ENCODE measurements around the gene CD36.

Gene CD36

DNA sequence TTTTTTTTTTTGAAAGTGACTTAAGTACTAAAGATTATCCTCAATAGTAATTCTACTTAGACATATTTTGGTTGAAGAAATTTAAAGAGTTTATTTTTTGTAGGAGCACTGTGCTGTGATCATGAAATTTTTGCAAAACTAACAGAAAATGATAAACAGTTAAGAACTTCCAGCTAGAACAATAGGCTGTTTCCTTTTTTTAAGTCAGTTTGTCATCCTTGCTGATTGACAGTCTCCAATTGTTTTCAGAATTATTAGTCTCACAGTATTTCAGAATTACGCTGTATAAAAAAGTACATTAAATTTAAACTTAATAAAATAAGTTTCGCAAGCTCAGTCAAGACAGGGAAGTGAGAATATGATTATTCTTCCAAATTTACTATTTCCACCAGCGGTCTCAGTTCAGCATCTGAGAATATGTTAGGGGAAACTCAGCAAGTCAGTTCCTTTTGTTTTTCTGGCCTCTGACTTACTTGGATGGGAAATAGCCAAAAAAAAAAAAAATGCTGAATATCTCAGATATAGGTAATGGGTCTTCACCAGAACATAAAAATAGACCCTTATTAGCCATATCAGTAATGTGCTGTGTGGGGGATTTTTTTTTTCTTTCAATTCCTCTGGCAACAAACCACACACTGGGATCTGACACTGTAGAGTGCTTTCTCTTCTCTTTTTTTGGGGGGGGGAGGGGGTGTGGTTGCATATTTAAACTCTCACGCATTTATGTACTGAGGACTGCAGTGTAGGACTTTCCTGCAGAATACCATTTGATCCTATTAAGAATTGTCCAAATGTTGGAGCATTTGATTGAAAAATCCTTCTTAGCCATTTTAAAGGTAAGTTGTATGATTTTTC lies at the start of gene CD36:
Gene CD36 (plus strand): TSS at position 732 of the 855 bp plus-strand sequence. CDS start 8,099 bp downstream, outside the sequence.
- DNase-seq, result peak; percentile 88 to 91 (median 89)

DNA sequence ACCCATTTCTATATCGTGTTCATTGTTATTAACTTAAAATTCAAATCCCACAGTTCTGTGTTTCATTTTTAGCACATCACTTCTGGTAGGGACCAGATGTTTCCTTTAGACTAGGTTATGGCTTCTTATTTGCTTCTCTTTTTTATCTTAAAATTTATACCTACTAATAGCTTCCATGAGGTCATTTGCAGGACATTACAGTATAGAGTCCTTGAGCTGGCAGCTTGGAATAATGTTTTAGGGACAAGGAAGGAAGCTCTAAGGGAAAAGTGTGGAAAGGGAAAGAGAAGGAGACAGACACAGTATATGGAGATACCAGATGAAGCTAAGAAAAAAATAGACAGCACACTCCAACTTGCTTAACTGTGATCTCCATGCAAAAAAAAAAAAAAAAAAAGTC lies 48.8 kb upstream of the CD36 start:
- peak in 1 of 3 donors; percentile 16 for DNase-seq

DNA sequence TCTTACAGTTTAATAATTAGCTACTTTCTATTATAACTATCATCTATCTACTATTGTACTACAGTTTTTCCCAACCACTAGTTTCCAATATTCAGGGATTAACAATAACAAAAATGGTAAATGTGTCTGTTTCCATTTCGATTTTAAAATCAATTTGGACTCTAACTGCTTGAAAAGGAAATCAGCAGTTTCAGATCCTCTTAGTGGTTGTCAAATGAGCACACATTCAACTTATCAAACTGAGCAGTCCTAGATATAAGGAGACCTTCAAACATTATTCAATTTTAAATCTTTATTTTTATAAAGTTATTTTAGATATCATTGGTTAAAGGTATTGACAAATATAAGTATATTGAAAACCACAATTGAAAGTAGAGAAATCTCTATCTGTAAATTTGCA lies 46.8 kb upstream of the CD36 start:
- DNase-seq, result peak; percentile 9 to 47 (median 39)

DNA sequence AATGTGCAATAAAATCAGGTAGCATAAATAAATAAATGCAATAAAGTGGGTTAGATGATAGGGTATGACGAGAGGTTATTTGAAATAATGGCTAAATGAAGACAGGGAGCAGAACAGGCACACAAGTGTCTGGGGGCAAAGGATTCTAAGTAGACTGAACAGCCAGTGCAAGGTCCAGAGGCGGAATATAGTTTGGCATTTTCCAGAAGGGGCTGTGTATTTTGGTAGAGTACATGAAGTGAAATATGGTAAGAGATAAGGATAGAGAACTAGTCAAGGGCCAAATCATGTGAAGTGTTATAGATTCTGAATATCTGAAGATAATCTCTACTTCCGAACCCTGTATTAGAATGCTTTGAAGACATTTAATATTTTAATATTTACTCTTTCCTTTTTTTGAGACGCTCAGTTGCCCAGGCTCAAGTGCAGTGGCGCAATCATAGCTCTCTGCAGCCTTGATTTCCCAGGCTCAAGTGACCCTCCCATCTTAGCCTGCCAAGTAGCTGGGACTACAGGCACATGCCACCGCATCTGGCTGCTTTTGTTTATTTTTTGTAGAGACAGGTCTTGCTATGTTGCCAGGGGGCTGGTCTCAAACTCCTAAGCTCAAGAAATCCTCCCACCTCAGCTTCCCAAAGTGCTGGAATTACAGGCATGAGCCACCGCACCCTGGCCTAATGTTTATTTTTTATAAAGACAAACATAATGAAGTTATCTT lies 44.4 kb upstream of the CD36 start:
- DNase-seq, result no peak

DNA sequence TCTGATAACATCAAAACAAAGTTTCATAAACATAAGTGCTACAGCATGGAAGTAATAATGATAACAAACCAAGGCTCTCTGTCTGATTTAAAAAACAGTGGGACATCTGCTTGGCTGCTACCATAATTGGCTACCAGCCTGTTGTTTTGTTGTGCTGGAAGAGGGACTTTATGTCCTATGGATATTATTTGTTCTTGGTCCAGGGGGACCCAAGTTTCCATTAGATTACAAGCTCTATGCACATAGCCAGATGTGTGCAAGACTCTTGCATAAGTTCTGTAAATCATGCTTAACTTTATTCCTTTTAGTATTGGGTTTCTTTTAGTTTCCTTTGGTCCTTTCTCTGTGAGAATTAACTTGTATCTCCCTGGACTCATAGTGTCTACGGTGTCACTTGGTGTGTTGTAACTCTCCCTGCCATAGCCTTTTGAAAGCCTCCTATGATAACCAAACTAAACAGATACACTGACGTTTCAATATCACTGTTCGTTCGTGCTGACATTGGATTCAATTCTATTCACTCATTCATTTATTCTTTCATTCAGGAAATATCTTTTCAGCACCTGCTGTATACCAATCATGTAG lies 41.4 kb upstream of the CD36 start:
- DNase-seq, result no peak

DNA sequence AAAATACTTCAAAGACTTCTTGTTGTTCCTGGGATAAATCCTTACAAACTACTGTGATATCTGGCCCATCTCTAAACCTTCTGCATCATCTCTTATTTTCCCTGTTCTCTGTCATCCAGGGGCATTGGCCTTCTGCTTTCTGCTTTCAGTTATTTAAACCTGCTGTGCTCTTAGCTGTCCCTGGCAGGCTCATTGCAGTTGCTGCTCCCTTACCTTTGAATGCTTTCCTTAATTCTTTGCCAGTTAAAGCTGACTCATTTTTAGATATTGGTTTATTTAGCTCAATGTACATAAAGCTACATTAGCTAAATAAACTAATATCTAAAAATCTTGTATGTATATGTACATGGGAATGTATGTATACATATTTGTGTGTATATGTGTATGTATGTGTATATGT lies 40.6 kb upstream of the CD36 start:
- no peak for DNase-seq

DNA sequence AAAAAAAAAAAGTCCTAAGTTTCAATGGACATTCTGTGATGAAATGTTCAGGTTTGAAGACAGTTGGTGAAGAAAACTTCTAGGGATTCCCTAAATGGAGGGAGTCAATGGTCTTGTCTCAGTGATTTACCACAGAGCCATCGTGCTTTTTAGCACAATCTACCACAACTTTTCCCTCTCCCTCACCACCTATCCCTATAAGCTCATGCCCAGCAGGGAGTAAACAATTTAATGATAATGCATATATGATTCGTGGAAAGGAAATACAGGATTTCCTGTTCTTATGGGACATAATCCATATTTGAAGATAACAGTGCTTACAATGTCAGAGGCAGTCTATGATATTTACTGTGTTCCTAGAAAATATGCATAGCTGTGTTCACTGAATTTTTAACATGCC lies 38.4 kb upstream of the CD36 start:
- no peak for DNase-seq

DNA sequence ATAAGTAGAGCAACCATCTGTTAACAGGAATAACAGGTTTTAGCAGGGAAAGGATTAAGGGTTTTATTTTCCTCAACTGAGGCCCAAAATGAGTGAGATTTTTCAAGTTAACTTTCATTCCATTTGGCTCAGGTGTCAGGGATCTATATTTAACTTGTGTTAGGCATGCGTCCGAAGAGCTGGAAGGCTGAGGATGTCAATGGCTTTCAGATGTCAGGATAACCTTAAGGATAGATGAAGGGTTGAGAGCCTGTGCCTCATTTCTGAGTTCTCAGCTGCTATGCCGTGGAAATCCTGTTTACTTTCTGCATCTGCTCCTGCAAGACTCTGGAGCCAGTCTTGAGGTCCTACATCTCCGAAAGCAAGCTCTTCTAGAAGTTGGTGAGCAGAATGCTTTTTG lies 36.4 kb upstream of the CD36 start:
- DNase-seq, result no peak

DNA sequence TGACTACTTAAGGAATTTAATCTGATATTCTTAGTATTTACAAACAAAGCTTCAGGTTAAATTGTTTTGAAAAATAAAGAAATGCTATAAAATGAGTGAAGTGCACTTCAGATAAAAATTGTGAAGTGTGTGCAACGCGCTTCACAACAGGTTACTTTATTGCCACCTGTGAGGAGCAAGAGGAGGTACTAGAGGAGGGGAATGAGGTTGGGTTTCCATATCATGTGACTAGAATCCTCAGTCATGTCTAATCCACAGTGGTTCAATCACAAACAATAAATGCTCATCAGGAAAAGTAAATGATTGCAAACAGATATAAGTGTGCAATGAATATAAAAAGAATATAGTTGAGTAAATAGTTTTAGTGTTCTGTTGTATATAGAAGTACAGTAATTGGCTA lies 34.5 kb upstream of the CD36 start:
- no peak for DNase-seq

DNA sequence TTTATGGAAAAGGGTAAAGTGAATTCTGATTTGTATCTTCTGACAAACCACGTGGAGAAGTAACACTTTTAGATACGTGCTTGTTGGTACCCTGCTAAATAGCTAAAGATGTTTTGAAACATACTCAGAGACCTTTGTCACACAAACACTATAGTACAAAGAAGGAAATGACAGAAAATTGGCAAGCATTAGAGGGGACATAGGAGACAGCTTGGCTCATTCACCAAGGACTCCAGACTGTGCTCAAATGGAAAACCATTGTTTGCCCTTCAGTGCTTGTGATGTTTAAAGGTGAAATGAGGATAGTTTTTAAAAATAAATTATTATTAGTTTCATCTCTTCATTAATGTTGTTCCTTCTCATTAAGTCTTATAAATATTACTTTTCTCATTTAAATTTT lies 34.0 kb upstream of the CD36 start:
- DNase-seq, result no peak

DNA sequence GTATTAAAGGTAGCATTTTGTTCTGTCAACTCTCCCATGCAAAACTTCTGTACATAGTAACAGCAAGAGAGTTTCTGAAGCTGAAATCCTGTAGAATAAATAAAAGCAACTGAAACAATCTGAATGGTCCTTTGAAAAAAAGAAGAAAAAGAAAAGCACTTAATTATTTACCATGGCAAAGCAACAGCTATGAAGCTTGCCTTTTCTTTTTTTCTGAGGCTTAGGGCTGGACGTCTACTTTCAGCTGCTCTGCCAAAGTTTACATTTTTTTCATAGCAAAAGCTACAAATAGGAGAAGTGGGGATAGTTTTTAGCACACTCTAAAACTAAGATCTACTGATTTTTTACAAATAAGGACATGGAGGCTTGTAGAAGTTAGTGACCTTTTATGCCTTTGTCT lies 31.3 kb upstream of the CD36 start:
- DNase-seq, result no peak

DNA sequence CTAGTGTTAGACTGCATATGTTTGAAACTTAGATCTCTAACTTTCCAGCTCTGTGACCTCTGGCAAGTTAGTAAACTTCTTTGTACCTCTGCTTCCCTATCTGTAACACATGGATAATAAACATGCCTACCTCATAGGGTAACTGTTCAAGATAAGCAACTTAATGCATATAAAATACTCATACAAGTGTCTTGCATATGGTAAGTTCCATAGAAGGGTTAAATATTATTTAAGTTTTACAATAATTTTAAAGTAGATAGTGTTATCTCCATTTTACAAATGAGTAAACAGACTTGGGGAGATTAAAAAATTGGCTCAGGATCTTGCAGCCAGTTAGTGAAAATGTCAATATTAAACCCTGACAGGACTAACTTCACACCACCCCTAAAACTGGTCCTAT lies 30.1 kb upstream of the CD36 start:
- no peak for DNase-seq

DNA sequence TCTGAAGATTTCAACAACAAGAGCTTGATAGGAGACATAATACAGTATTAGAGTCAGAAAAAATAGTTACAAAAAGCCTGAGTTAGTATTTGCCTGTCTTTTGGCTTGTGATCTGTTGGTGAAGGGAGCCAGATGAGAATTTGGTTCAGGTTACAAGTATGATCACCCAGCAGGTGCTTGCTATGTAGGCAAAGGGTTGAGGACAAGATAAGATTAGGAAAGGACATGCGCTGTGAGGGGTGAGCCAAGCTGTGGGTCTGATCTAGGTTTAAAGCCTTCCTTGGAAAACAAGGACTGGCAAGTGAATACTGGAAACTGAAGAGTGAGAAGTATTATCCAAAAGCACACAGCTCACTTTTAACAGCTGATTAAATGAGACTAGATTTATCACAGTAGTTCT lies 28.7 kb upstream of the CD36 start:
- DNase-seq, result no peak

DNA sequence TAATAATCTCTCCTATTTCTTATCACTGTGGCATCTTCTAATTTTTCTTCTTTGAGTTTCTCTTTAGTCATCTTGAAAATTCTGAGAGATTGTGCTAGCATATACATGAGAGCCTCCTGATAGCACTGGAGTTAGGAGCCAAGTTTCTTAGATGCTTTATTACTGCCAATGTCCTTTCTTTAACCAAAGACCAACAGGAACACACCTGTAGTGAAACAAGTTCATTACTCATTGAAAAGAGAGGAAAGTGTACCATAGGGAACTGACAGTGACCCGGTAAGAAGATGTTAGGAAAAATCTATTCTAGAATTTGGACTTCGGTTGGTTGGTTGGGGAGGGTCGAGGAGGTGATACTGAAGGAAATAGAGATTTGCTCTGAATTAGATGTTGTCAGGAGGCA lies 27.1 kb upstream of the CD36 start:
- no peak for DNase-seq

DNA sequence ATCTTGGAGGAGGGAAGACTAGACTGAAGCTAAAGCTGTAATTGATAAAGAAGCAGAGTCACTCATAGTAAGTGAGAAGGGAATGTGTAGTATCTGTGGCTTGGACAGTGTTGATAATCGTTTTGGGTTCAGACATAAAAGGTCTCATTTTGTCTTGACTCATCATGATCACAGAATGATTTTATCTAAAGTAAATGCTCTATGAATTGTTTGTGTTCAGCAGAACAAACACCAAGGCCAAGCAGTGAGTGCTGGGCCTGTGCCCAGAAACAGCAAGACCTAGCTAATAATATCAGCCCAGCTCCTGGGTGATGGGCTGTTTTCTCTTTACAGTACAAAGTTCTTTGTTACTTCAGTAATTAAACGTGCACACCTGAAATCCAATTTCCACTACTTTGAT lies 26.7 kb upstream of the CD36 start:
- no peak for DNase-seq

DNA sequence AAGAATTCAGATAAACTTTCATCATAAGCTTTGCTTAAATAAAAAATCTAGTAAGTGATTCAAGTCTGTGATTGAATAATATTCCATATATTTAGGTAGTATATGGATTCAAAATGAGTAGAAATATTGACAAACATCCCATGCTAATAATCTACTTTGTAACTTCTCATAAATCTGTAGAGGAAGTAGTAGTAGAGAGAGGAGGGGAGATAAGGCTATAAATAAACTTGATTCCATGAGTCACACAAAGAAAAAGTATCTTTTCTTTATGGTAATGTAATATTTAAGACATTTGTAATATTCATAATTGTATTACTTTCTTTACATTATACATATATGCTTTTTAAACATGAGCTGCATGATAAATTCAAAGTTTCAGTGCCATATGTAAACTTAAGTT lies 25.6 kb upstream of the CD36 start:
- DNase-seq, result peak in 2 of 3 donors; percentile 45 to 48

DNA sequence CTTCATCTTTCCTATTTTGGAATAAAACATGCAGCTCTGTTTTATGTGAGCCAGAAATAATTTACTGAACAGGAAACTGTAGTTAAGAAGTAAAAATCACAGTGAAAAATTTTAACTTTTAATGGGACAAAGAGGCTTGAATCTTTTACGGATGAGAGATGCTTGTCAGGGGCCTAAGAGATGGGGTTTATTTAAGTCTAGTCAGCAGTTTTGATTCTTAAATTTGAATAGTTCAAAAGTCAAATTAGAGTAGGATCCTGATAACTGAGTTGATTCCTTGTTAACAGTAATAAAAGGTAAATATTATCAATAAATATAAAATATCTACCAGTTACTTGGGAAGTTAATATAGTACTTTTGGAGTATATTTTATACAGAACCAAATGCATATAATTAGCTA lies 24.9 kb upstream of the CD36 start:
- no peak for DNase-seq

DNA sequence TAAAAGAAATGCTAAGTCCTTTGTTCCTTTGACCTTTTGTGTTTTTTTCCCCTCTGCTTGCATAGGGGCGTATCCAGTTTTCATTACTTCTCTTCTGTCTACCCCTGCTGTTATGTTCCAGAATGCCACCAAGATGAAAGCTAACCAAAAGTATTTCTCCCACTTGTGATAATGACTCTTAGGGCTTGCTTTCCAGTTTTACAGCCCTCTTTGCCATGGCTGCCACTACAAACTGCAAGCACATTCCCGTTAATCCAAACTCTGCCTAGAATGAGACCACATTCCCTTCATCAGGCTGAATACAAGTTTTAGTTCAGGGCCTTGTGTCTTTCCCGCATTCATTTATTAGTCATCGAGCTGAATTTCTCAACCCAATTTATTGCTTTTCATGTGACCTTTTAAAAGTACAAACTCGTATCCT lies 23.6 kb upstream of the CD36 start:
- DNase-seq, result peak; percentile 21 to 62 (median 58)

DNA sequence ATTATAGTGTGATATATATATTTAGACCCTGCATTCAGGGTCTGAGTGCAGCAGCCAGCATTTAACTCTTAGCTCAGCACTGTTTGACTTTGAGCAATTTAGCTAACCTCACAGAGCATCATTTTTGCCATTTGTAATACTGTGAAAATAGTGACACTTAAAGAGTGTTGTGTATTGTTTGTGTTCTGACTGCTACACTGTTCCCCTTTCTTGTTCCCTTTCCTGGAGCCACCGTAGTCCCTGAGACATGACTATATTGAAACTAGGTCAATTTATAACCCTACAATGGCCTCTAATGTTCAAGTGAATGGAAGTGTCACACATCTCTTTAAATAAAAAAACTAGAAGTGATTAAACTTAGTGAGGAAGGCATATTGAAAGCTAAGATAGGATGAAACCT lies 20.3 kb upstream of the CD36 start:
- DNase-seq, result peak; percentile 58 to 78 (median 72)

DNA sequence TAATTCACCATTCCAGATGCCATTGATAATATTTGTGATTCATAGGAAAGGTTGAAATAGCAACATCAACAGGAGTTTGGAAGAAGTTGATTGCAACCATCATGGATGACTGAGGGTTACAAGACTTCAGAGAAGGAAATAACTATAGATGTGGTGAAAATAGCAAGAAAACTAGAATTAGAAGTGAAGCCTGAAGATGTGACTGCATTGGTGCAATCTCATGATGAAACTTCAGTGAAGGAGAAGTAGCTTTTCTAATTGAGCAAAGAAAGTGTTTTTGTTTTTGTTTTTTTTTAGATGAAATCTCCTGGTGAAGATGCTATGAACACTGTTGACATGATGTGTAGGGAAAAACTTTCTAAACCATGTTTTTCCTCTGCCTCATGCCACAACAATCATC lies 18.7 kb upstream of the CD36 start:
- DNase-seq, result peak in 2 of 3 donors; percentile 38 to 51

DNA sequence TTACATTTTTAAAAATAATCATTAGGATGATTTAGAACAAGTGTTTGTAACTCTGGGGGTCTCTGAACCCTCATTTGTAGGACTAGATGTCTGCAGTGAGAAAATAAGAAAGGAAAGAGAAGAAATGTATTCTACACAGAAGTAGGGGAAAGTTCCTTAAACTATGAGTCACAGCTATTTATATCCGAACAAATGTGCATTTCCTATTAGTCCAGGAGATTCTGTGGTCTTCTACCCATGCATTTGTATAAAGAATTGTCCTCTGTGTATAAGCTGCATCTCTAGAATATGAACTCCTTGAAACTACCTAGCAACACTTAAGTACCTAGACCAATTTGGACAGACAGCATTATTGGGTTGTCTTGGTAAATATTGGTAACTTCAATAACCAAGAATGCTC lies 15.9 kb upstream of the CD36 start:
- DNase-seq, result peak; percentile 28 to 68 (median 52)

DNA sequence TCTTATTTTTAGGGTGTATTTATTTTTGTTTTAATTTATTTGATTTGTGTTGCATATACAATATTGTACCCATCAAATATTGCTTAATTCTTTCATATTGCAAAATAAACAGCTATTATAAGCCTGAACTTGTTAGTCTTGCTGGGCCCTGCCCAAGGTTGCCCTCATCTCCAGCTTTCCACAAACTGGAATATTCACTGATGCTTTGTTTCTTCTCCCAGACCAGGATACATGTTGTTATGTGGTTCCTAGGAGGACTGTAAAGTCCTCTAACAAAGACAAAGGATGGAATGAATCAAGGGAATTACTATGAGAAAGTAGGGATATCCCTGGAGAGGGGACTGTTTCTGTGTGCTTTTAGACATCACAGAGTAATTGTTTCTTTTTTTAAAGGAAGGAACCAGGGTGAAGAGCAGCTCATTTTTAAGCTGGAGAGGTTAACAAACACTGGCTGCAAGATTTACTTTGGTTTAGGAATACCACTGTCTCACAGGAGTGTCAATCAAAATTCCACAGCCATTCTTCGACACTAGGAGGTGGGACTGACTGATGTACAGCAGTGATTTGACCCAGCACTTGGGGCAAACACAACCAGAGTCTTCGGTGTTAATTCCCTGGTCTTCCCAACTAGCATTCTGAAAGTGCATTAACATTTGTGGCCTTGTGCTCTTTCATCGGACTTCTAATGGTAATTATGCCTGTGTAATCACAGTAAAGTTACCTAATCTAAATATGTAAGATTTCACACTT lies 14.8 kb upstream of the CD36 start:
- no peak for DNase-seq

DNA sequence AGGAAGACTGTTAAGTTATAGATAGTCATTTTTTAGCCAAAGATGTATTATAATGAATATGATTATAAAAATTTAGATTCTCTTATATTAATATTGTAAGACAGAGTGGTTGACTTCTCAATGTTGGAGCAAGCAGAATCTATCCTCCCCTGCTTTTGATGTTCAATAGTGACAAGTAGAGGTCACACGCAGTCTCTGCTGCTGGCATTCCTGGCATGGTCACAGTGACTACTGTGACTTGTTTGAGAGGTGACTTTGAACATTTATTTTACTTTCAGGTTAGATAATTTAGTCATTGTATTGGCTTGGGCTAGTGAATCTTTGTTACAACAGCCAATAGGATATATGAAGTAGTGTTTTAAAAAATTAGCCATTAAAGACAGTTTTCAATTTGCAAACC lies 13.7 kb upstream of the CD36 start:
- DNase-seq, result no peak
